Colonic mucosa (tissue), 4 donors: ENCODE data around the gene APOL2. TPM values are rescaled to one million over a fixed set of nuclear protein-coding genes. Genes with fewer than 3 reads are reported as not detected.
"Not testable (repeated sequence)": the region's sequence is repeated elsewhere in the genome, so short reads cannot be mapped to it uniquely, and the experiment has no call there.

Source experiments
- DNase-seq: peaks from one replicate; pipeline ENCODE4 v3.0.0-alpha.2; 2020
- H3K27ac ChIP-seq: fragments of 200-600 bp; one replicate; pipeline ENCODE4 v1.8.0; 2021
- H3K27me3 ChIP-seq: fragments of 200-600 bp; one replicate; pipeline ENCODE4 v1.8.0; 2021
- H3K36me3 ChIP-seq: fragments of 200-600 bp; one replicate; pipeline ENCODE4 v1.8.0; 2021
- H3K4me1 ChIP-seq: fragments of 200-600 bp; one replicate; pipeline ENCODE4 v1.8.0; 2021; ENCODE audit warnings: mild to moderate bottlenecking
- H3K4me3 ChIP-seq: fragments of 200-600 bp; one replicate; pipeline ENCODE4 v1.8.0; 2021
- H3K9ac ChIP-seq, 2 donors: one replicate each; pipeline ENCODE4 v1.7.0; 2013; ENCODE audit warnings: control low read depth in 2 of 2, low read depth in 2 of 2, low read length in 2 of 2
- H3K9me3 ChIP-seq: fragments of 200-600 bp; one replicate; pipeline ENCODE4 v1.8.0; 2021
- CTCF ChIP-seq: fragments of 200-600 bp; IDR thresholded peaks from one replicate; pipeline ENCODE4 v1.8.0; 2022; ENCODE audit warnings: antibody characterized with exemption, mild to moderate bottlenecking
- intact Hi-C: fragments of 100-400 bp; cut with DNase I; formaldehyde crosslinking; loops from one replicate; pipeline ENCODE4 v1.14.1; 2022
- total RNA-seq, 2 donors: library from RNA; stranded (reverse); fragmentation: NEBNext Ultra II Directional in 1 of 2; extraction: Animal tissue kit (Norgen Biotek cat#: 25700) in 1 of 2; gene quantifications; one replicate each; pipeline ENCODE4 v1.2.1, GENCODE V29; 2021
- donor health status: healthy.
- donor health status: DM: no; HTN: no; CAD: no.
- donor health status: DM: no; HTN: no; CAD: no.

Gene APOL2
- total RNA-seq, 2 donors from 2014 or later, result 27.5 to 29.4 TPM

- no peak for DNase-seq
- Histone ChIP-seq H3K4me3 (no peak overlapping the region), H3K27me3 (no peaks in the 10 kb centered on the region), H3K9ac (no peak overlapping the region), H3K9me3 (no peaks in the 10 kb centered on the region), H3K36me3 (no peaks in the 10 kb centered on the region), H3K4me1 (peaks cover 18% of the 10 kb centered on the region), H3K27ac (no peak overlapping the region)
- intact Hi-C loops, result loop anchor here (5.0 kb wide), 1 partner anchor 52 kb away; no protein-coding TSS in a partner anchor
- TF ChIP-seq CTCF, result no peak
Measured at GRCh38 chr22:36234919-36235318, 4.4 kb downstream of the APOL2 start.

- Histone ChIP-seq H3K36me3 (no peaks in the 10 kb centered on the region), H3K4me1 (peaks cover 18% of the 10 kb centered on the region), H3K27me3 (no peaks in the 10 kb centered on the region), H3K4me3 (no peak overlapping the region), H3K9me3 (no peaks in the 10 kb centered on the region), H3K27ac (no peak overlapping the region), H3K9ac (no peak overlapping the region)
- DNase-seq, result no peak
- no peak for TF ChIP-seq CTCF
- intact Hi-C loops, result no loop called here
Measured at GRCh38 chr22:36234213-36234612, 5.1 kb downstream of the APOL2 start.

GRCh38 chr22:36233796-36234195, 5.5 kb downstream of the APOL2 start:
- intact Hi-C loops, result no loop called here
- H3K27ac ChIP-seq, result no peak overlapping the region
- no peaks in the 10 kb centered on the region for H3K27me3 ChIP-seq
- H3K4me3 ChIP-seq, result no peak overlapping the region
- no peak for DNase-seq
- peaks cover 18% of the 10 kb centered on the region for H3K4me1 ChIP-seq
- no peaks in the 10 kb centered on the region for H3K36me3 ChIP-seq
- H3K9me3 ChIP-seq, result no peaks in the 10 kb centered on the region
- no peak overlapping the region for H3K9ac ChIP-seq
- TF ChIP-seq CTCF, result no peak

GRCh38 chr22:36232715-36233401, 6.5 kb downstream of the APOL2 start:
- H3K4me3 ChIP-seq, result no peak overlapping the region
- H3K27ac ChIP-seq, result no peak overlapping the region
- H3K4me1 ChIP-seq, result peaks cover 18% of the 10 kb centered on the region
- intact Hi-C loops, result no loop called here
- no peaks in the 10 kb centered on the region for H3K36me3 ChIP-seq
- no peak for TF ChIP-seq CTCF
- no peaks in the 10 kb centered on the region for H3K9me3 ChIP-seq
- DNase-seq, result no peak
- H3K9ac ChIP-seq, result no peak overlapping the region
- no peaks in the 10 kb centered on the region for H3K27me3 ChIP-seq

GRCh38 chr22:36231051-36231450, 8.3 kb downstream of the APOL2 start:
- H3K9me3 ChIP-seq, H3K36me3 ChIP-seq, H3K4me1 ChIP-seq, H3K27me3 ChIP-seq, H3K9ac ChIP-seq, H3K4me3 ChIP-seq, H3K27ac ChIP-seq, DNase-seq, intact Hi-C loops: not testable (repeated sequence)

- H3K9me3 ChIP-seq, H3K36me3 ChIP-seq, H3K27ac ChIP-seq, H3K4me1 ChIP-seq, H3K4me3 ChIP-seq, intact Hi-C loops, DNase-seq, H3K27me3 ChIP-seq, H3K9ac ChIP-seq: not testable (repeated sequence)
Measured at GRCh38 chr22:36229649-36230048, 9.7 kb downstream of the APOL2 start.
